HepG2 (cell line): ENCODE measurements around the gene CNNM3. TPM values are rescaled to one million over a fixed set of nuclear protein-coding genes. Genes with fewer than 3 reads are reported as not detected.
A peak's percentile ranks its signal among the peaks of the same experiment; 100 is the strongest.

Experiments used
- ATF1 ChIP-seq: IDR thresholded peaks from 2 replicates; pipeline ENCODE4 v1.6.1; 2016; ENCODE audit warnings: mild to moderate bottlenecking, control low read depth
- ELF1 ChIP-seq: sonication (generic); formaldehyde crosslinking; IDR thresholded peaks from 2 replicates; pipeline ENCODE4 v1.4.0; 2020; ENCODE audit warnings: missing genetic modification reagents
- ETS1 ChIP-seq: sonication (generic); formaldehyde crosslinking; IDR thresholded peaks from 2 replicates; pipeline ENCODE4 v1.4.0; 2020; ENCODE audit warnings: missing genetic modification reagents
- ETV6 ChIP-seq: sonication (generic); formaldehyde crosslinking; conservative IDR thresholded peaks from 2 replicates; pipeline ENCODE4 v1.4.0; 2020; ENCODE audit warnings: missing genetic modification reagents
- FOSL2 ChIP-seq: sonication (generic); formaldehyde crosslinking; IDR thresholded peaks from 2 replicates; pipeline ENCODE4 v1.4.0; 2020; ENCODE audit warnings: missing genetic modification reagents
- HCFC1 ChIP-seq: fragments of 150-350 bp; IDR thresholded peaks from 2 replicates; pipeline ENCODE4 v1.6.1; 2014; ENCODE audit warnings: low read depth, low read length
- KDM4B ChIP-seq: sonication (generic); formaldehyde crosslinking; IDR thresholded peaks from 2 replicates; pipeline ENCODE4 v1.4.0; 2020; ENCODE audit warnings: missing genetic modification reagents
- KDM5A ChIP-seq: fragments of 200-600 bp; sonication (generic); IDR thresholded peaks from 2 replicates; pipeline ENCODE4 v1.7.0; 2018; ENCODE audit warnings: antibody characterized with exemption, mild to moderate bottlenecking, low read length, borderline replicate concordance
- NFE2L1 ChIP-seq: sonication (generic); formaldehyde crosslinking; IDR thresholded peaks from 2 replicates; pipeline ENCODE4 v1.4.0; 2020; ENCODE audit warnings: missing genetic modification reagents, mild to moderate bottlenecking, borderline replicate concordance
- NFE2L2 ChIP-seq: fragments of 150-350 bp; IDR thresholded peaks from 2 replicates; pipeline ENCODE4 v1.6.1; 2014; ENCODE audit warnings: low read length
- PITX1 ChIP-seq: sonication (generic); formaldehyde crosslinking; IDR thresholded peaks from 2 replicates; pipeline ENCODE4 v1.5.1; 2020; ENCODE audit warnings: mild to moderate bottlenecking, missing genetic modification reagents
- POLR2AphosphoS5 ChIP-seq: IDR thresholded peaks from 2 replicates; pipeline ENCODE4 v1.6.1; 2012; ENCODE audit warnings: low read depth, low read length
- RERE ChIP-seq: IDR thresholded peaks from 2 replicates; pipeline ENCODE4 v1.6.1; 2016; ENCODE audit warnings: low read depth, missing genetic modification reagents, missing compliant biosample characterization
- TEAD3 ChIP-seq: optimal IDR thresholded peaks from 2 replicates; pipeline ENCODE3; 2016; ENCODE audit warnings: borderline replicate concordance
- ZFP36L2 ChIP-seq: sonication (generic); formaldehyde crosslinking; IDR thresholded peaks from 2 replicates; pipeline ENCODE4 v1.4.0; 2020; ENCODE audit warnings: missing genetic modification reagents
- ZFY ChIP-seq: sonication (generic); formaldehyde crosslinking; IDR thresholded peaks from 2 replicates; pipeline ENCODE4 v1.4.0; 2020; ENCODE audit warnings: missing genetic modification reagents
- ZNF12 ChIP-seq: sonication (generic); formaldehyde crosslinking; IDR thresholded peaks from 2 replicates; pipeline ENCODE4 v1.5.0; 2020; ENCODE audit warnings: missing genetic modification reagents
- ZNF274 ChIP-seq: sonication (generic); formaldehyde crosslinking; IDR thresholded peaks from 2 replicates; pipeline ENCODE4 v1.5.1; 2020; ENCODE audit warnings: mild to moderate bottlenecking, missing genetic modification reagents
- ZNF546 ChIP-seq: sonication (generic); formaldehyde crosslinking; conservative IDR thresholded peaks from 2 replicates; pipeline ENCODE4 v1.8.1; 2023; ENCODE audit warnings: mild to moderate bottlenecking, missing genetic modification reagents
- ZNF577 ChIP-seq: sonication (generic); formaldehyde crosslinking; IDR thresholded peaks from 2 replicates; pipeline ENCODE4 v1.4.0; 2020; ENCODE audit warnings: mild to moderate bottlenecking, low read depth, missing genetic modification reagents, borderline replicate concordance
- ZNF770 ChIP-seq: sonication (generic); formaldehyde crosslinking; IDR thresholded peaks from 2 replicates; pipeline ENCODE4 v1.5.0; 2020; ENCODE audit warnings: mild to moderate bottlenecking, missing genetic modification reagents
- ZNF83 ChIP-seq: sonication (generic); formaldehyde crosslinking; IDR thresholded peaks from 2 replicates; pipeline ENCODE4 v1.4.0; 2020; ENCODE audit warnings: missing genetic modification reagents, mild to moderate bottlenecking, borderline replicate concordance
- polyA plus RNA-seq, 8 experiments: library from polyadenylated mRNA; depleted of rRNA in 3 of 8; stranded (reverse) in 7 of 8; unstranded in 1 of 8; fragments of >200 nt; fragmentation: Illumina TruSeq in 4 of 8; extraction: Trizol in 4 of 8; gene quantifications; 2 replicates each; pipeline versions ENCODE4 v1.2.1 to v1.2.3, GENCODE V29; 2011 to 2016; ENCODE audit warnings: low read depth in 4 of 8, missing spikeins in 1 of 8, mixed read lengths in 1 of 8; ENCODE audit not compliant: insufficient read depth in 1 of 8
- total RNA-seq, 5 experiments: library from RNA; depleted of rRNA; stranded (reverse); fragments of >200 nt; fragmentation: Illumina TruSeq; extraction: Trizol; gene quantifications; 2 replicates each; pipeline ENCODE4 v1.2.3, GENCODE V29; 2016; ENCODE audit warnings: low read depth in 1 of 5

CNNM3 gene
- total and polyA plus RNA-seq, 2 of the 13 experiments (the other 11 are each of a cell fraction or from before 2014, with no cell fraction given), result 21.2 to 27.9 TPM

- TF ChIP-seq ZNF12, result peak; percentile 54; the same call in 1 of the 2 replicates
- TF ChIP-seq HCFC1, result no peak; the same call in 1 of the 2 replicates
- no peak for TF ChIP-seq ETS1 (CRISPR knock-in tag)
- TF ChIP-seq NFE2L2, result no peak
- no peak for TF ChIP-seq ZNF83 (CRISPR knock-in tag)
- TF ChIP-seq ZNF577 (CRISPR knock-in tag), result no peak
- no peak for TF ChIP-seq ZFP36L2
- TF ChIP-seq NFE2L1 (CRISPR knock-in tag), result no peak
- TF ChIP-seq KDM5A, result no peak
- peak; percentile 61 for TF ChIP-seq ETV6
- no peak; the same call in 1 of the 2 replicates for TF ChIP-seq KDM4B
- peak; percentile 53 for TF ChIP-seq POLR2AphosphoS5
- TF ChIP-seq RERE (CRISPR knock-in tag), result no peak
- TF ChIP-seq TEAD3 (CRISPR knock-in tag), result peak; percentile 34
- no peak for TF ChIP-seq ATF1 (CRISPR knock-in tag)
- TF ChIP-seq ZNF546 (CRISPR knock-in tag), result peak; percentile 42; the same call in 1 of the 2 replicates
- peak; percentile 80 for TF ChIP-seq ZNF770
- TF ChIP-seq FOSL2 (CRISPR knock-in tag), result no peak
- peak; percentile 68 for TF ChIP-seq PITX1
- TF ChIP-seq ELF1 (CRISPR knock-in tag), result no peak
- peak; percentile 92 for TF ChIP-seq ZNF274 (CRISPR knock-in tag)
- TF ChIP-seq ZFY, result peak; percentile 99
Measured at GRCh38 chr2:96857667-96858372, 41.8 kb downstream of the CNNM3 start, which contains the start of gene ANKRD39 (continued).
